B cell (primary cell): ENCODE results near the gene LACTB.

Experiments
- EZH2 ChIP-seq: IDR thresholded peaks from 2 replicates; pipeline ENCODE4 v1.6.1; 2012; ENCODE audit warnings: borderline replicate concordance, low read depth, mild to moderate bottlenecking, moderate library complexity, low read length; ENCODE audit not compliant: insufficient read depth, poor library complexity, severe bottlenecking
- TF ChIP-seq, protein P1 (sequence below): fragments of 200-600 bp; IDR thresholded peaks from one replicate; pipeline ENCODE4 v1.8.0; 2022; ENCODE audit warnings: antibody characterized with exemption, mild to moderate bottlenecking

DNA sequence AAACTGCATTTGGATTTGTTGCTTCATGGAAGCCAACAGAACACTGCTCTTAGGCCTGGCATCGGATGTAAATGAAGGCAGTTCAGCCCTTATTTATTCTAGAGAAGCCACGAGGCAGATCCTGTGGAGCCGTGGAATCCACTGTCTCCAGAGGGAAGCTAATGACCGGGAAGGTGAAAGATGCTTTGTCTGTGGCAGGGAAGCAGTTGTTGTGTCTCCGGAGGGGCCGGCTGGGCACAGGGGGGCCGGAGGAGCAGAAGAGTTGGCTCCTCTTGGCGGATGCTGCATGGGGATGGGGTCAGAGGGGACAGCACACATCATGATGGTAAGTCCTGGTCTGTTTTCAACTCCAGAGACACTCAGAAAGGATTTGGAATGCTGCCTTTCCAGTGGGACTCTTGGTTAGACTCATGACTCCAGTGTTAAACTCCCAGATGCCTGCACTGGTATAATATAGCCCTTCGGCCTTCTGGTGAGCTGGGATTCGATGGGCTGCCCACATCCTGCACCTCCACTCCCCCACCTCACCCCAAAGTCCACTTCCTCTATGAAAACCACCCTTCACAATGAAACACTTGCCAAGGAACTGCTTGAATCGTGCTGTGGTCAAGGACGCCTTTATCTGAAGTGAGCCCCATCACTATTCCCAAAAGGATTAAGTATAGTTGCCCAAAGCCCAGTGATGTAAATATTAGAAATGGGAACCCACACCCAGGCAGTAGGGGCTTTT lies 45.5 kb upstream of the LACTB start:
- TF ChIP-seq, protein P1, sequence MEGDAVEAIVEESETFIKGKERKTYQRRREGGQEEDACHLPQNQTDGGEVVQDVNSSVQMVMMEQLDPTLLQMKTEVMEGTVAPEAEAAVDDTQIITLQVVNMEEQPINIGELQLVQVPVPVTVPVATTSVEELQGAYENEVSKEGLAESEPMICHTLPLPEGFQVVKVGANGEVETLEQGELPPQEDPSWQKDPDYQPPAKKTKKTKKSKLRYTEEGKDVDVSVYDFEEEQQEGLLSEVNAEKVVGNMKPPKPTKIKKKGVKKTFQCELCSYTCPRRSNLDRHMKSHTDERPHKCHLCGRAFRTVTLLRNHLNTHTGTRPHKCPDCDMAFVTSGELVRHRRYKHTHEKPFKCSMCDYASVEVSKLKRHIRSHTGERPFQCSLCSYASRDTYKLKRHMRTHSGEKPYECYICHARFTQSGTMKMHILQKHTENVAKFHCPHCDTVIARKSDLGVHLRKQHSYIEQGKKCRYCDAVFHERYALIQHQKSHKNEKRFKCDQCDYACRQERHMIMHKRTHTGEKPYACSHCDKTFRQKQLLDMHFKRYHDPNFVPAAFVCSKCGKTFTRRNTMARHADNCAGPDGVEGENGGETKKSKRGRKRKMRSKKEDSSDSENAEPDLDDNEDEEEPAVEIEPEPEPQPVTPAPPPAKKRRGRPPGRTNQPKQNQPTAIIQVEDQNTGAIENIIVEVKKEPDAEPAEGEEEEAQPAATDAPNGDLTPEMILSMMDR = no peak
- no peak for TF ChIP-seq EZH2
